ENCODE results near the gene CCDC152. TPM values are rescaled to one million over a fixed set of nuclear protein-coding genes. Genes with fewer than 3 reads are reported as not detected.

CCDC152 gene
- total and polyA plus RNA-seq, 5 donors = 2.9 to 5.1 (median 4.7) TPM

GRCh38 chr5:42781584-42781983, 25.0 kb downstream of the CCDC152 start:
- intact Hi-C loops (cut with DNase I) = no loop called here
- no peak overlapping the region for H3K27ac ChIP-seq (ENCODE audit: low read length)
- 86% methylated on average over 1 of the region's 1 CpG for WGBS

GRCh38 chr5:42784132-42784531, 27.5 kb downstream of the CCDC152 start:
- WGBS = 92% methylated on average over 1 of the region's 1 CpG
- ATAC-seq = no peak

More at GRCh38 chr5:42781584-42781983, 25.0 kb downstream of the CCDC152 start:
- ATAC-seq (no peak), DNase-seq (no peak)
- H3K4me1 ChIP-seq (ENCODE audit: control insufficient read depth, insufficient read depth, low read length) = no peaks in the 10 kb centered on the region
- no peaks in the 10 kb centered on the region for H3K27me3 ChIP-seq (ENCODE audit: control insufficient read depth, insufficient read depth)
- no peak overlapping the region for H3K4me3 ChIP-seq (ENCODE audit: low read length)
- no peaks in the 10 kb centered on the region for H3K9me3 ChIP-seq (ENCODE audit: control insufficient read depth, low read length)

GRCh38 chr5:42785756-42786155, 29.1 kb downstream of the CCDC152 start:
- no peak overlapping the region for H3K27ac ChIP-seq (ENCODE audit: low read length)
- no peaks in the 10 kb centered on the region for H3K4me1 ChIP-seq (ENCODE audit: control insufficient read depth, insufficient read depth, low read length)
- H3K9me3 ChIP-seq (ENCODE audit: control insufficient read depth, low read length) = no peaks in the 10 kb centered on the region
- intact Hi-C loops (cut with DNase I) = no loop called here
- WGBS = 95% methylated on average over 4 of the region's 4 CpGs
- no peaks in the 10 kb centered on the region for H3K27me3 ChIP-seq (ENCODE audit: control insufficient read depth, insufficient read depth)
- H3K4me3 ChIP-seq (ENCODE audit: low read length) = no peak overlapping the region
- no peak for ATAC-seq
- no peak for DNase-seq

More at GRCh38 chr5:42784132-42784531, 27.5 kb downstream of the CCDC152 start:
- H3K27me3 ChIP-seq (ENCODE audit: control insufficient read depth, insufficient read depth) = no peaks in the 10 kb centered on the region
- no peaks in the 10 kb centered on the region for H3K4me1 ChIP-seq (ENCODE audit: control insufficient read depth, insufficient read depth, low read length)
- no peak for DNase-seq
- no peaks in the 10 kb centered on the region for H3K9me3 ChIP-seq (ENCODE audit: control insufficient read depth, low read length)
- no peak overlapping the region for H3K27ac ChIP-seq (ENCODE audit: low read length)
- intact Hi-C loops (cut with DNase I) = no loop called here
- H3K4me3 ChIP-seq (ENCODE audit: low read length) = no peak overlapping the region

GRCh38 chr5:42787073-42787472, 30.5 kb downstream of the CCDC152 start:
- no peak for DNase-seq
- Histone ChIP-seq H3K4me3 (ENCODE audit: low read length) (no peak overlapping the region), H3K9me3 (ENCODE audit: control insufficient read depth, low read length) (no peaks in the 10 kb centered on the region), H3K27me3 (ENCODE audit: control insufficient read depth, insufficient read depth) (no peaks in the 10 kb centered on the region), H3K4me1 (ENCODE audit: control insufficient read depth, insufficient read depth, low read length) (no peaks in the 10 kb centered on the region), H3K27ac (ENCODE audit: low read length) (no peak overlapping the region)
- intact Hi-C loops (cut with DNase I) = no loop called here
- no peak for ATAC-seq

- Histone ChIP-seq H3K4me3 (ENCODE audit: low read length) (no peak overlapping the region), H3K27me3 (ENCODE audit: control insufficient read depth, insufficient read depth) (no peaks in the 10 kb centered on the region), H3K4me1 (ENCODE audit: control insufficient read depth, insufficient read depth, low read length) (no peaks in the 10 kb centered on the region), H3K27ac (ENCODE audit: low read length) (no peak overlapping the region), H3K9me3 (ENCODE audit: control insufficient read depth, low read length) (no peaks in the 10 kb centered on the region)
- ATAC-seq (no peak), DNase-seq (no peak)
- WGBS = 97% methylated on average over 1 of the region's 1 CpG
- intact Hi-C loops (cut with DNase I) = no loop called here
Observed at GRCh38 chr5:42787845-42788244, 31.2 kb downstream of the CCDC152 start.

GRCh38 chr5:42791151-42791550, 34.5 kb downstream of the CCDC152 start:
- ATAC-seq = no peak
- H3K9me3 ChIP-seq (ENCODE audit: control insufficient read depth, low read length) = no peaks in the 10 kb centered on the region
- H3K4me3 ChIP-seq (ENCODE audit: low read length) = no peak overlapping the region
- DNase-seq = no peak
- H3K4me1 ChIP-seq (ENCODE audit: control insufficient read depth, insufficient read depth, low read length) = no peaks in the 10 kb centered on the region
- no peak overlapping the region for H3K27ac ChIP-seq (ENCODE audit: low read length)
- intact Hi-C loops (cut with DNase I) = no loop called here
- H3K27me3 ChIP-seq (ENCODE audit: control insufficient read depth, insufficient read depth) = no peaks in the 10 kb centered on the region

GRCh38 chr5:42798284-42799240, 41.9 kb downstream of the CCDC152 start:
- Histone ChIP-seq H3K9me3 (ENCODE audit: control insufficient read depth, low read length) (no peaks in the 10 kb centered on the region), H3K4me1 (ENCODE audit: control insufficient read depth, insufficient read depth, low read length) (no peaks in the 10 kb centered on the region), H3K4me3 (ENCODE audit: low read length) (no peak overlapping the region), H3K27ac (ENCODE audit: low read length) (no peak overlapping the region), H3K27me3 (ENCODE audit: control insufficient read depth, insufficient read depth) (no peaks in the 10 kb centered on the region)
- DNase-seq (no peak), ATAC-seq (no peak)
- intact Hi-C loops (cut with DNase I) = no loop called here
- WGBS = 94% methylated on average over 6 of the region's 6 CpGs

- Histone ChIP-seq H3K27me3 (ENCODE audit: control insufficient read depth, insufficient read depth) (no peaks in the 10 kb centered on the region), H3K9me3 (ENCODE audit: control insufficient read depth, low read length) (no peaks in the 10 kb centered on the region), H3K4me3 (ENCODE audit: low read length) (no peak overlapping the region), H3K4me1 (ENCODE audit: control insufficient read depth, insufficient read depth, low read length) (no peaks in the 10 kb centered on the region), H3K27ac (ENCODE audit: low read length) (no peak overlapping the region)
- no peak for ATAC-seq
- no peak for DNase-seq
- intact Hi-C loops (cut with DNase I) = no loop called here
Observed at GRCh38 chr5:42799241-42799608, 42.6 kb downstream of the CCDC152 start.

- Histone ChIP-seq H3K4me1 (ENCODE audit: control insufficient read depth, insufficient read depth, low read length) (no peaks in the 10 kb centered on the region), H3K4me3 (ENCODE audit: low read length) (no peak overlapping the region), H3K27ac (ENCODE audit: low read length) (no peak overlapping the region), H3K27me3 (ENCODE audit: control insufficient read depth, insufficient read depth) (no peaks in the 10 kb centered on the region), H3K9me3 (ENCODE audit: control insufficient read depth, low read length) (no peaks in the 10 kb centered on the region)
- ATAC-seq (no peak), DNase-seq (no peak)
- WGBS = 92% methylated on average over 9 of the region's 9 CpGs
- intact Hi-C loops (cut with DNase I) = loop anchor here in 1 of 4 donors (10.0 kb wide), 1 partner anchor 85 kb away; no protein-coding TSS in a partner anchor
Observed at GRCh38 chr5:42799668-42800114, 43.1 kb downstream of the CCDC152 start.

- Histone ChIP-seq H3K27me3 (ENCODE audit: control insufficient read depth, insufficient read depth) (no peaks in the 10 kb centered on the region), H3K4me1 (ENCODE audit: control insufficient read depth, insufficient read depth, low read length) (no peaks in the 10 kb centered on the region), H3K27ac (ENCODE audit: low read length) (no peak overlapping the region), H3K9me3 (ENCODE audit: control insufficient read depth, low read length) (no peaks in the 10 kb centered on the region), H3K4me3 (ENCODE audit: low read length) (no peak overlapping the region)
- 85% methylated on average over 8 of the region's 8 CpGs for WGBS
- no peak for ATAC-seq
- DNase-seq = no peak
- intact Hi-C loops (cut with DNase I) = loop anchor here in 1 of 4 donors (10.0 kb wide), 1 partner anchor 84 kb away; no protein-coding TSS in a partner anchor
Observed at GRCh38 chr5:42800748-42801330, 44.2 kb downstream of the CCDC152 start.

GRCh38 chr5:42801516-42802166, 45.0 kb downstream of the CCDC152 start:
- Histone ChIP-seq H3K4me1 (ENCODE audit: control insufficient read depth, insufficient read depth, low read length) (no peaks in the 10 kb centered on the region), H3K4me3 (ENCODE audit: low read length) (no peak overlapping the region), H3K9me3 (ENCODE audit: control insufficient read depth, low read length) (no peaks in the 10 kb centered on the region), H3K27ac (ENCODE audit: low read length) (no peak overlapping the region), H3K27me3 (ENCODE audit: control insufficient read depth, insufficient read depth) (no peaks in the 10 kb centered on the region)
- DNase-seq = no peak
- ATAC-seq = no peak
- WGBS = 94% methylated on average over 6 of the region's 6 CpGs
- intact Hi-C loops (cut with DNase I) = loop anchor here in 1 of 4 donors (10.0 kb wide), 1 partner anchor 83 kb away; no protein-coding TSS in a partner anchor
